Tibial nerve (tissue), 4 donors: Measurements from ENCODE around the gene APOE. TPM values are rescaled to one million over a fixed set of nuclear protein-coding genes. Genes with fewer than 3 reads are reported as not detected.
"Not testable (repeated sequence)": the region's sequence is repeated elsewhere in the genome, so short reads cannot be mapped to it uniquely, and the experiment has no call there.

Experiments
- DNase-seq, 2 donors: peaks; one replicate each; pipeline ENCODE4 v3.0.0-alpha.2; 2019; ENCODE audit warnings: low spot score in 2 of 2
- H3K27ac ChIP-seq, 4 donors: fragments of 200-600 bp; sonication (generic) in 3 of 4; one replicate each; pipeline ENCODE4 v1.5.1; 2017 to 2019; ENCODE audit warnings: mild to moderate bottlenecking in 1 of 4
- H3K27me3 ChIP-seq, 2 donors: fragments of 200-600 bp; sonication (generic) in 1 of 2; one replicate each; pipeline versions ENCODE4 v1.5.1 to v1.6.0; 2017 to 2019
- H3K36me3 ChIP-seq, 3 donors: fragments of 200-600 bp; sonication (generic); one replicate each; pipeline ENCODE4 v1.5.1; 2018 to 2019
- H3K4me1 ChIP-seq, 4 donors: fragments of 200-600 bp; sonication (generic) in 3 of 4; one replicate each; pipeline ENCODE4 v1.5.1; 2017 to 2019
- H3K4me3 ChIP-seq, 4 donors: fragments of 200-600 bp; sonication (generic) in 3 of 4; one replicate each; pipeline ENCODE4 v1.5.1; 2017 to 2019; ENCODE audit warnings: mild to moderate bottlenecking in 1 of 4, moderate library complexity in 1 of 4
- H3K9me3 ChIP-seq, 4 donors: fragments of 200-600 bp; sonication (generic) in 3 of 4; one replicate each; pipeline ENCODE4 v1.5.1; 2017 to 2019
- EP300 ChIP-seq, 2 donors: sonication (generic); formaldehyde crosslinking; IDR thresholded peaks; one replicate each; pipeline ENCODE4 v1.6.1; 2017; ENCODE audit warnings: antibody characterized with exemption in 2 of 2, mild to moderate bottlenecking in 1 of 2
- POLR2A ChIP-seq, 2 donors: fragments of 450-650 bp; IDR thresholded peaks; one replicate each; pipeline ENCODE4 v1.6.1; 2017; ENCODE audit warnings: antibody characterized with exemption in 2 of 2, mild to moderate bottlenecking in 2 of 2, moderate library complexity in 2 of 2
- WGBS, 2 donors: methylation state at CpG; one replicate each; pipeline ENCODE4 v1.1.5; 2018; 5-methylcytosine and 5-hydroxymethylcytosine counted together
- total RNA-seq, 4 donors: library from RNA; depleted of rRNA; stranded (reverse); fragments of >200 nt; gene quantifications; one replicate each; pipeline ENCODE4 v1.1.0, GENCODE V29; 2016
- TF ChIP-seq, protein P1 (sequence below), 5 experiments: fragments of 200-600 bp in 3 of 5; fragments of 450-650 bp in 2 of 5; sonication (generic) in 3 of 5; IDR thresholded peaks; one replicate each; pipeline ENCODE4 v1.5.1; 2016 to 2019; ENCODE audit warnings: antibody characterized with exemption in 5 of 5, mild to moderate bottlenecking in 3 of 5, moderate library complexity in 2 of 5

Gene APOE
- total RNA-seq, 4 donors from 2014 or later, result 126 to 316 (median 163) TPM

DNA sequence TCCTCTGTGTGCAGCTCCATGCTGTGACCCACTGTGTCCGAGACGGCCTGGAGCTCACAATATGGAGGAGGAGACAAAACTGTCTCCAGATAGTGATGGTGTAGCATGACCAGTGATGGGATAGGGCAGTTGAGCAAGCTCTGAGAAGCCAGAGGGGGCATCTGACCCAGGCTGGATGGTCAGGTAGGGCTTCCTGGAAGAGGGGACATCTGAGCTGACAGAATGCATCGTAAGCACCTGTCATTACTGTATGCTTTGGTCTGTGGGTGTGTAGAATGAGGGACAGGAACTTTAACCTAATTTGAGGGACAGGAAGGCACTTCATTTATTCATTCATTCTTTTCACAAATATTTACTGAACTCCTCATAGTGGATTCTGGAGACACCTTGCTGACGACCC lies 21.0 kb upstream of the APOE start:
- Histone ChIP-seq H3K27ac (no peak overlapping the region), H3K4me3 (no peak overlapping the region), H3K9me3 (no peaks in the 10 kb centered on the region), H3K36me3 (peaks cover 0 to 81% (median 0%) of the 10 kb centered on the region in 3 donors), H3K4me1 (peaks cover 0 to 5% (median 1%) of the 10 kb centered on the region in 4 donors), H3K27me3 (no peaks in the 10 kb centered on the region)
- no peak for TF ChIP-seq EP300 (IDR thresholded peaks at IDR 0.05)
- TF ChIP-seq, protein P1, sequence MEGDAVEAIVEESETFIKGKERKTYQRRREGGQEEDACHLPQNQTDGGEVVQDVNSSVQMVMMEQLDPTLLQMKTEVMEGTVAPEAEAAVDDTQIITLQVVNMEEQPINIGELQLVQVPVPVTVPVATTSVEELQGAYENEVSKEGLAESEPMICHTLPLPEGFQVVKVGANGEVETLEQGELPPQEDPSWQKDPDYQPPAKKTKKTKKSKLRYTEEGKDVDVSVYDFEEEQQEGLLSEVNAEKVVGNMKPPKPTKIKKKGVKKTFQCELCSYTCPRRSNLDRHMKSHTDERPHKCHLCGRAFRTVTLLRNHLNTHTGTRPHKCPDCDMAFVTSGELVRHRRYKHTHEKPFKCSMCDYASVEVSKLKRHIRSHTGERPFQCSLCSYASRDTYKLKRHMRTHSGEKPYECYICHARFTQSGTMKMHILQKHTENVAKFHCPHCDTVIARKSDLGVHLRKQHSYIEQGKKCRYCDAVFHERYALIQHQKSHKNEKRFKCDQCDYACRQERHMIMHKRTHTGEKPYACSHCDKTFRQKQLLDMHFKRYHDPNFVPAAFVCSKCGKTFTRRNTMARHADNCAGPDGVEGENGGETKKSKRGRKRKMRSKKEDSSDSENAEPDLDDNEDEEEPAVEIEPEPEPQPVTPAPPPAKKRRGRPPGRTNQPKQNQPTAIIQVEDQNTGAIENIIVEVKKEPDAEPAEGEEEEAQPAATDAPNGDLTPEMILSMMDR (IDR thresholded peaks at IDR 0.05), result no peak
- no peak for TF ChIP-seq POLR2A (IDR thresholded peaks at IDR 0.05)
- WGBS, 2 donors, result 83 to 92% methylated on average over 4 of the region's 4 CpGs
- DNase-seq, result no peak

DNA sequence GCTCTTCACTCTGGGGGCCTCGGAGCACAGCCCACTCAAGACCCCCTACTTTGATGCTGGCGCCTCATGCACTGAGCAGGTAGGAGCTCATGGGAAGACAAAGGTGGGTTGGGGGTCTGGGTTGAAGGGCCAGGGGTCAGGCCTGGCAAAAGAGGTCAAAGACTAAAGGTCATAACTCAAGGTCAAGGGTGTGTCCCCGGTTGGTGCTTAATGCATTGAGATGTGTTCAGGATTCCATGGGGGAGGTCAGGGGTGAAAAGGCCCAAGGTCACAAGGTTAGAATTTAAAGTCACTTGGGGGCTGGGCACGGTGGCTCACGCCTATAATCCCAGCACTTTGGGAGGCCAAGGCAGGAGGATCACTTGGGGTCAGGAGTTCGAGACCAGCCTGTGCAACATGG lies 19.5 kb upstream of the APOE start:
- TF ChIP-seq, protein P1 (IDR thresholded peaks at IDR 0.05), result no peak
- TF ChIP-seq EP300 (IDR thresholded peaks at IDR 0.05), result no peak
- TF ChIP-seq POLR2A (IDR thresholded peaks at IDR 0.05), result no peak
- Histone ChIP-seq H3K36me3 (peaks cover 0 to 70% (median 0%) of the 10 kb centered on the region in 3 donors), H3K9me3 (no peaks in the 10 kb centered on the region), H3K27me3 (no peaks in the 10 kb centered on the region), H3K4me1 (peaks cover 0 to 11% (median 6%) of the 10 kb centered on the region in 4 donors), H3K4me3 (no peak overlapping the region), H3K27ac (no peak overlapping the region)
- WGBS, 2 donors, result 86 to 93% methylated on average over 6 of the region's 6 CpGs
- DNase-seq, result no peak

DNA sequence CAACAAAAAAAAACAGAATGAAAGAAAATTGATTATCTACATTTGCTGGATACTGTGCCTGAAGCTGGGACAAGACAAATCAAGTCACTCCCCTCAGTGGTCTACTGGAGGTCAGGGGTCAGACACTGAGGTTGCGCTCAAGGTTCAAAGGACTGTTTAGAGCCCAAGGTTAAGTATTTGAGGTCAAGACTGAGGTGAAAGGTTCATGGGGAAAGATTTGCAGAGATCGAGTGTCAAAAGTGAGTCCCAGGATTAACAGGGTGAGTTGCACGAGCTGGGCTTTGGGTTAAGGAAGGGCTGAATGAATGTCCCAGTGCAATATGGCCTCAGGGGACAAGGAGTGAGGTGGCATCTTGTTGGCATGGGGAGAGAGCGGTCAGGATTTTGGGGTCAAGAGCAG lies 17.9 kb upstream of the APOE start:
- peaks cover 0 to 64% (median 0%) of the 10 kb centered on the region in 3 donors for H3K36me3 ChIP-seq
- no peak overlapping the region for H3K27ac ChIP-seq
- TF ChIP-seq, protein P1 (IDR thresholded peaks at IDR 0.05), result no peak
- TF ChIP-seq EP300 (IDR thresholded peaks at IDR 0.05) (no peak), POLR2A (IDR thresholded peaks at IDR 0.05) (no peak)
- no peak for DNase-seq
- H3K9me3 ChIP-seq, result no peaks in the 10 kb centered on the region
- H3K4me1 ChIP-seq, result peaks cover 0 to 22% (median 17%) of the 10 kb centered on the region in 4 donors
- 64 to 76% methylated on average over 4 of the region's 4 CpGs for WGBS, 2 donors
- H3K4me3 ChIP-seq, result no peak overlapping the region
- H3K27me3 ChIP-seq, result no peaks in the 10 kb centered on the region

DNA sequence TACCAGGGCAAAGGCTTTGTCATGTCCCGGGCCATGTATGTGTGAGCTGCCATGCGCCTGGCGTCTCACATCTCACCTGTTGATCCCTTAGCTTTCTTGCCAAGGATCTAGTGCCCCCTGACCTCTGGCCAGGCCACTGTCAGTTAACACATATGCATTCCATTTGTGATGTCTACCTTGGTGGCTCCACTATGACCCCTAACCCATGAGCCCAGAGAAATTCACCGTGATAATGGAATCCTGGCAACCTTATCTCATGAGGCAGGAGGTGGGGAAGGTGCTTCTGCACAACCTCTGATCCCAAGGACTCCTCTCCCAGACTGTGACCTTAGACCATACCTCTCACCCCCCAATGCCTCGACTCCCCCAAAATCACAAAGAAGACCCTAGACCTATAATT lies 17.3 kb upstream of the APOE start:
- H3K9me3 ChIP-seq, DNase-seq, H3K27ac ChIP-seq, H3K4me3 ChIP-seq, H3K27me3 ChIP-seq: not testable (repeated sequence)
- Histone ChIP-seq H3K36me3 (peaks cover 0 to 64% (median under 1%) of the 10 kb centered on the region in 3 donors), H3K4me1 (peaks cover 0 to 28% (median 19%) of the 10 kb centered on the region in 4 donors)
- 77 to 88% methylated on average over 4 to 5 of the region's 5 CpGs for WGBS, 2 donors

DNA sequence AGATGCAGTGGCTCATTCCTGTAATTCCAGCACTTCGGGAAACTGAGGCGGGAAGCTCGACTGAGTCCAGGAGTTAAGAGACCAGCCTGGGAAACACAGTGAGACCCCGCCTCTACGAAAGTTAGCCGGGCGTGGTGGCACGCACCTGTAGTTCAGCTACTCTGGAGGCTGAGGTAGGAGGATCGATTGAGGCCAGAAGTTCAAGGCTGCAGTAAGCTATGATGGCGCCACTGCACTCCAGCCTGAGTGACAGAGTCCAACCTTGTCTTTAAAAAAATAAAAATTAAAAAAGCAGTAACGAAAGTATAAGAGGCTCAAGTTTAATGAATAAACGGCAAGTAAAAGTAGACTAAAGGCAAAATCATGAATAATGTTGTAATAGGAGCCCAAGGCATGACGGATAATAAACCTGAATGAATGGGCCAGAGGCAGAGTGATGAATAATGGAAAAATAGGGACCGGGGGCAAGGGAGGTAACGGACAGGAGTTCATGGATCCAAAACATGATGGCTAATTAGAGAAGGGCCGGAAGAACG lies 15.7 kb upstream of the APOE start:
- Histone ChIP-seq H3K36me3 (peaks cover 0 to 64% (median 6%) of the 10 kb centered on the region in 3 donors), H3K4me3 (peak overlapping the region; percentile 36 to 96 (median 42)), H3K27me3 (no peaks in the 10 kb centered on the region), H3K4me1 (peaks cover 0 to 28% (median 19%) of the 10 kb centered on the region in 4 donors), H3K27ac (peak overlapping the region in 2 of 4 donors; percentile 83 to 98), H3K9me3 (no peaks in the 10 kb centered on the region)
- no peak for DNase-seq
- WGBS, 2 donors, result 57 to 58% methylated on average over 17 of the region's 17 CpGs
- TF ChIP-seq POLR2A (IDR thresholded peaks at IDR 0.05) (no peak), EP300 (IDR thresholded peaks at IDR 0.05) (no peak)
- TF ChIP-seq, protein P1 (IDR thresholded peaks at IDR 0.05), result no peak
